OCI-LY1 (cell line): Measurements from ENCODE around the gene LGI2.

Source experiments
- H2AFZ ChIP-seq: fragments of 200-600 bp; sonication (generic), shearing (Covaris generic); 2 replicates; pipeline ENCODE4 v1.6.0; 2014; ENCODE audit warnings: antibody characterized with exemption, mild to moderate bottlenecking, low read length
- H3F3A ChIP-seq: fragments of 200-600 bp; sonication (generic), shearing (Covaris generic); 2 replicates; pipeline ENCODE4 v1.6.0; 2014; ENCODE audit warnings: mild to moderate bottlenecking, antibody characterized with exemption, low read length, moderate library complexity; ENCODE audit not compliant: insufficient read depth
- H3K27ac ChIP-seq: fragments of 200-600 bp; sonication (generic); 2 replicates; pipeline ENCODE4 v1.5.1; 2014; ENCODE audit warnings: low read length, mixed run types, mild to moderate bottlenecking, low read depth; ENCODE audit not compliant: poor library complexity, severe bottlenecking
- H3K27me3 ChIP-seq: fragments of 200-600 bp; sonication (generic); 2 replicates; pipeline ENCODE4 v1.6.0; 2014; ENCODE audit warnings: antibody characterized with exemption, mild to moderate bottlenecking, low read length, moderate library complexity; ENCODE audit not compliant: insufficient read depth
- H3K36me3 ChIP-seq: fragments of 200-600 bp; sonication (generic); 2 replicates; pipeline ENCODE4 v1.6.1; 2014; ENCODE audit warnings: mild to moderate bottlenecking, antibody characterized with exemption, low read length, moderate library complexity, mixed read lengths; ENCODE audit not compliant: insufficient read depth
- H3K4me1 ChIP-seq: fragments of 200-600 bp; sonication (generic); 2 replicates; pipeline ENCODE4 v1.5.1; 2014; ENCODE audit warnings: mild to moderate bottlenecking, low read length, moderate library complexity; ENCODE audit not compliant: insufficient read depth, severe bottlenecking
- H3K4me2 ChIP-seq: fragments of 200-600 bp; sonication (generic), shearing (Covaris generic); 2 replicates; pipeline ENCODE4 v1.6.1; 2014; ENCODE audit warnings: low read length
- H3K4me3 ChIP-seq: fragments of 200-600 bp; sonication (generic); 2 replicates; pipeline ENCODE4 v1.5.1; 2014; ENCODE audit warnings: low read length, low read depth, mild to moderate bottlenecking, mixed read lengths; ENCODE audit not compliant: poor library complexity, severe bottlenecking
- H3K79me2 ChIP-seq: fragments of 200-600 bp; shearing (Covaris generic); 2 replicates; pipeline ENCODE4 v1.6.1; 2016; ENCODE audit warnings: mixed run types, low read length, mixed read lengths; ENCODE audit not compliant: insufficient read depth
- H3K9ac ChIP-seq: fragments of 200-600 bp; sonication (generic), shearing (Covaris generic); 2 replicates; pipeline ENCODE4 v1.6.1; 2014; ENCODE audit warnings: mild to moderate bottlenecking, low read length, mixed read lengths
- H3K9me2 ChIP-seq: fragments of 200-600 bp; sonication (generic), shearing (Covaris generic); 2 replicates; pipeline ENCODE4 v1.6.1; 2014; ENCODE audit warnings: low read depth, mild to moderate bottlenecking, low read length, mixed read lengths
- H3K9me3 ChIP-seq: fragments of 200-600 bp; shearing (Covaris generic); 2 replicates; pipeline ENCODE4 v1.6.1; 2014; ENCODE audit warnings: low read length, mixed read lengths
- H4K20me1 ChIP-seq: fragments of 200-600 bp; sonication (generic), shearing (Covaris generic); 2 replicates; pipeline ENCODE4 v1.6.0; 2016; ENCODE audit warnings: mild to moderate bottlenecking, low read length; ENCODE audit not compliant: insufficient read depth
- CTCF ChIP-seq: fragments of 200-600 bp; sonication (generic), shearing (Covaris generic); IDR thresholded peaks from 2 replicates; pipeline ENCODE4 v1.5.1; 2017; ENCODE audit warnings: mild to moderate bottlenecking, antibody characterized with exemption, low read length, moderate library complexity, mixed read lengths
- EZH2 ChIP-seq: fragments of 200-600 bp; sonication (generic), shearing (Covaris generic); IDR thresholded peaks from 2 replicates; pipeline ENCODE4 v1.8.0; 2017; ENCODE audit warnings: borderline replicate concordance, mixed run types, mild to moderate bottlenecking, antibody characterized with exemption, low read length, moderate library complexity, mixed read lengths

The LGI2 gene

DNA sequence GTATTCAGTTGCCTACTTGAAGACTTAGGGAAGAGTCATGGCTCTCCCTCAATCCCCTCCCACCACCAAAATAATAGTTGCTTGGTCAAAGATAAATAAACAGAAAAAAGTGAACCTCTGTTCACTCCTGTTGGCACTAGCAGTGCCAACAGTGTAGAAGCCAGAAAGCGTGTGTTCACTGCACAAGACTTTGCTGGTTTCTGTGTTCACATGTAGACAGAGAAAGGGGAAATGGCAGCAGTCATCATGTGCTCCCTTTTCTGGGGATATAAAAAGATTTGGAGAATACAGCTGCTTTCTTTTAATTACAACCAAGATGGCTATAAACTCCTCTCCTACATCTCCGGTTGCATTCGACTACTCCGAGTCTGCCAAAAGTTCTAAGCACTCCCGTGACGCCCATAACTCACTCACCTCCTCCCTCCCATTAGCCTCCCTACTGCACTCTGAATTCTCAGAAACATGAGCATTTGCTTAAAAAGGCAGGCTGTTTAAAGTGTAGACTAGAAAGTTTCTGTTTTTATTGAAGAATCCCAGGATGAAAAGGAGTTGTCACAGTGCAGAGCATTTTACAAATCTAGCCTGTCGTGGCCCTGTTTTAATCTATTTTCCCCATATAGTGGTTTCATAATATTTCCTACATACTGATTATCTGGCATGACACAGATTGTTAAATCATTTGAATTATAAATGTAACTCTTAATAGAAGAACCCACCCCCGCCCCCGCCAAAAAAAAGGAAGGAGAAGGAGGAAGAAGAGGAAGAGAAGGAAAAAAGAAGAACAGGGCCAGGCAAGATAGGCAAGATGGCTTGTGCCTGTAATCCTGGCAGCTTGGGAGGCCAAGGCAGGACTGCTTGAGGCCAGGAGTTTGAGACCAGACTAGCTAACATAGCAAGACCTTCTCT is 16.7 kb downstream of the LGI2 start:
- no peaks in the 10 kb centered on the region for H3K4me1 ChIP-seq
- no peaks in the 10 kb centered on the region for H3K9me2 ChIP-seq
- no peak overlapping the region for H3K4me3 ChIP-seq
- no peaks in the 10 kb centered on the region for H4K20me1 ChIP-seq
- no peak overlapping the region for H3K27ac ChIP-seq
- H3F3A ChIP-seq: no peaks in the 10 kb centered on the region
- TF ChIP-seq CTCF (no peak), EZH2 (no peak)
- no peaks in the 10 kb centered on the region for H3K36me3 ChIP-seq
- no peak overlapping the region for H3K9ac ChIP-seq
- no peaks in the 10 kb centered on the region for H3K27me3 ChIP-seq
- no peaks in the 10 kb centered on the region for H3K79me2 ChIP-seq
- no peak overlapping the region for H2AFZ ChIP-seq
- H3K9me3 ChIP-seq: no peaks in the 10 kb centered on the region
- no peak overlapping the region for H3K4me2 ChIP-seq

GRCh38 chr4:25012655-25013054 is 18.1 kb downstream of the LGI2 start:
- Histone ChIP-seq H3K36me3 (no peaks in the 10 kb centered on the region), H3K27me3 (no peaks in the 10 kb centered on the region), H3K27ac (no peak overlapping the region), H3K4me1 (no peaks in the 10 kb centered on the region), H3K9ac (no peak overlapping the region), H4K20me1 (no peaks in the 10 kb centered on the region), H3K9me2 (no peaks in the 10 kb centered on the region), H3K9me3 (no peaks in the 10 kb centered on the region), H3K4me3 (no peak overlapping the region), H3F3A (no peaks in the 10 kb centered on the region), H3K4me2 (no peak overlapping the region), H3K79me2 (no peaks in the 10 kb centered on the region), H2AFZ (no peak overlapping the region)
- no peak for TF ChIP-seq CTCF
- no peak for TF ChIP-seq EZH2

DNA sequence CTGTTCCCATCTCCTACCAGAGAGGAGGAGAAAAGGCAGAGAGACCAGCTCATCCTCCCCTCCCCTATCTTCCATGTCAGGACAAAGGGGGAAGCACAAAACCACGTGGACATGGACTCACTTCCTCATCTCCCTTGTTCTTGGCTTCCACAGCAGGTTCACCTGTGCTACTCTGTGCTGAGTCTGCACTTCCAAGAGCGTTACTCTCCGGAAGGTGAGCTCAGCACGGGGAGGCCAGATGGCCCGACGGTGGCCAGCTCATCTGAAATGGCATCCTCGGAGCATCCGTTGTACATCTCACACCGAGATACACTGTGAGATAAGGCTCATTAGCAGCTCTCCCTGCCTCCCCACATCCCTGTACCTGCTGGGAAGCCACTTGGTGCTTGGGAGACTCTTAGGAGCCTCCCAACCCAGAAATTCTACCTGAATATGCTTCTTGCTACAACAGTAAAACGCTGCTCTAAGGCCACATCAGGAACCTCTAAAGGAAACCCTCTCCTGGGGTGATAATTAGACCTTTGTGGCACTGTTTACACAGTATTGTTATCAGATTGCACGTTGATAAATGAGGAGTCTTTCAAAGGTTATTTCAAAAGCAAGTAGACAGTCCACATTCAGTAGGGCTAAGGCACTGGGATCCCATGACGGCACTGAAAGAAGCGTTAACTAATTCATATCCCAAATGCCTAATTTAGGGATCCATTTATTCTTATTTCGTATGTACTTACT is 19.4 kb downstream of the LGI2 start:
- Histone ChIP-seq H3K36me3 (no peaks in the 10 kb centered on the region), H3F3A (no peaks in the 10 kb centered on the region), H3K27ac (no peak overlapping the region), H3K4me2 (no peak overlapping the region), H4K20me1 (no peaks in the 10 kb centered on the region), H2AFZ (no peak overlapping the region), H3K9me2 (no peaks in the 10 kb centered on the region), H3K4me1 (no peaks in the 10 kb centered on the region), H3K9ac (no peak overlapping the region), H3K79me2 (no peaks in the 10 kb centered on the region), H3K4me3 (no peak overlapping the region), H3K27me3 (no peaks in the 10 kb centered on the region), H3K9me3 (no peaks in the 10 kb centered on the region)
- TF ChIP-seq CTCF: no peak
- no peak for TF ChIP-seq EZH2
